GM20000 (cell line): Measurements from ENCODE around the gene PLOD3.

ENCODE experiments used
- DNase-seq: peaks from one replicate; pipeline ENCODE4 v3.0.0; 2012; ENCODE audit warnings: low spot score
- TF ChIP-seq, protein P1 (sequence below): IDR thresholded peaks from 2 replicates; pipeline ENCODE4 v1.5.1; 2012; ENCODE audit warnings: mild to moderate bottlenecking, control low read depth; ENCODE audit errors: extremely low read depth, missing control alignments

Gene PLOD3

DNA sequence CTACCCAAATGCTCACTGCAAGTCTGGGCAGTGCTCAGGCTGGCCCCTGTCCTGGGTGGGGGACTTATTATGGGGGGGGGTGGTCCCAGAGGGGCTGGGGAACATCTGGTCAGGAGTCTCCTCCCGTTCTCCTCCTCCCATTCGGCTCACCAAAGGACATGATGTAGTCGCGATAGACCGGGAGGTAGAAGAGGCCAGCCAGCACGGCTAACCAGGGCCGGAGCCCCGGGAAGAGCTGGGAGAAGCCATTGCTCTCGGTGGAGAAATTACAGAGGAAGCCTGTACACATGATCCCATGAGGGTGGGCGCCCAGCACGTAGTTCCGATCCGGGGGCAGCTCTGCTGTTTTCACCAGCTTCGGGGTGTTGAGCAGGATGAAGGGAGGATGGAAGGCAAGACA is 18.9 kb downstream of the PLOD3 start:
- no peak for DNase-seq
- TF ChIP-seq, protein P1, sequence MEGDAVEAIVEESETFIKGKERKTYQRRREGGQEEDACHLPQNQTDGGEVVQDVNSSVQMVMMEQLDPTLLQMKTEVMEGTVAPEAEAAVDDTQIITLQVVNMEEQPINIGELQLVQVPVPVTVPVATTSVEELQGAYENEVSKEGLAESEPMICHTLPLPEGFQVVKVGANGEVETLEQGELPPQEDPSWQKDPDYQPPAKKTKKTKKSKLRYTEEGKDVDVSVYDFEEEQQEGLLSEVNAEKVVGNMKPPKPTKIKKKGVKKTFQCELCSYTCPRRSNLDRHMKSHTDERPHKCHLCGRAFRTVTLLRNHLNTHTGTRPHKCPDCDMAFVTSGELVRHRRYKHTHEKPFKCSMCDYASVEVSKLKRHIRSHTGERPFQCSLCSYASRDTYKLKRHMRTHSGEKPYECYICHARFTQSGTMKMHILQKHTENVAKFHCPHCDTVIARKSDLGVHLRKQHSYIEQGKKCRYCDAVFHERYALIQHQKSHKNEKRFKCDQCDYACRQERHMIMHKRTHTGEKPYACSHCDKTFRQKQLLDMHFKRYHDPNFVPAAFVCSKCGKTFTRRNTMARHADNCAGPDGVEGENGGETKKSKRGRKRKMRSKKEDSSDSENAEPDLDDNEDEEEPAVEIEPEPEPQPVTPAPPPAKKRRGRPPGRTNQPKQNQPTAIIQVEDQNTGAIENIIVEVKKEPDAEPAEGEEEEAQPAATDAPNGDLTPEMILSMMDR: no peak

DNA sequence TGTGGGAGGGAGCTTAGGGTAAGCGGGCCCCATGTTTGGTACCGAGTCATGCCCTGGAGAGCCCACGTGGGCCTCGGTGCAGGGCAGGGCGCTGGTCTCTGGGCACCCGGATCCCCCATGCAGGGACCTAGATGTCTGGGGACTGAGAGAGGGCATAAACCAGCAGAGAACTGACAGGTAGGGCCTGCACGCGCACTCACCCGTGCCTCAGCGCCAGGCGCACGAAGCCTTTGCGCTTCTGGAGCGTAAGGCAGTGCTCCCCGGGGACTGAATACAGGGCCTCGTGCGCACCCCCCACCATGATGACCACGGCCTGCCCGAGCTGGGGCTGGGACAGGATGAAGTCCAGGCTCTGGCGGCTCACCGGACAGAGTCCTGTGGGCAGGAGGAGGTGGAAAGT is 19.4 kb downstream of the PLOD3 start:
- TF ChIP-seq, protein P1: no peak

DNA sequence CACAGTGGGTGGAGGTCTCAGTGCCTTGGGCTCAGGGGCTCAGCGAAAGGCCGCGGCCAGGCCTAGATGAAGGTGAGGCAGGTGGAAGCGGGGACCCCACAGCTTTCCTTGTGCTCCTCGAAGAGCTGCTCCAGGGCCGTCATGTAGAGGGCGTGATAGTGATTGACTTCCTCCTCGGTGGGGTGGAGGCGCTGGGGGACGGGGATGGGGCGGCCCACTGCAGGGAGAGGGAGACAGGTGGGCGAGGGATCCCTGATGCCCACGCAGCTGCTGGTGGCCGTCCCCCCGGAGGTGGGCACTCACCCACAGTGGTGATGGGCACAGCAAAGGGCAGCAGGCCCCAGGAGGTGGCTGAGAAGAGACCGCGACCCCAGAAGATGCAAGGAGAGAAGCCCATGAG is 21.5 kb downstream of the PLOD3 start:
- TF ChIP-seq, protein P1: no peak
- no peak for DNase-seq

More for the DNA sequence above, 19.4 kb downstream of the PLOD3 start:
- DNase-seq: no peak

DNA sequence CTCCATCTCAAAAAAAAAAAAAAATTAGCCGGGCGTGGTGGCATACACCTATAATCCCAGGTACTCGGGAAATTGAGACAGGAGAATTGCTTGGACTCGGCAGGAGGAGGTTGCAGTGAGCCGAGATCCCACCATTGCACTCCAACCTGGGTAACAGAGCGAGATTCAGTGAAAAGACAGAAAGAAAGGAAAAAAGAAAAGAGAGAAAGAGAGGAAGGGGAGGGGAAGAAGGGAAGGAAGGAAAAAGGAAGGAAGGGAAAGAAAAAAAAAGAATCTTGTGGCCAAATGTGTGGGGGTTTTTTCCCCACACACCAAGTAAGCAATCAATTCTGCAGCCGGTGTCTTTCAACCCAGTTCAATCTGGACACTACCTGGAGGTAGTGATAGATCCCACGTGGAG is 28.3 kb downstream of the PLOD3 start:
- no peak for DNase-seq
- TF ChIP-seq, protein P1: no peak

DNA sequence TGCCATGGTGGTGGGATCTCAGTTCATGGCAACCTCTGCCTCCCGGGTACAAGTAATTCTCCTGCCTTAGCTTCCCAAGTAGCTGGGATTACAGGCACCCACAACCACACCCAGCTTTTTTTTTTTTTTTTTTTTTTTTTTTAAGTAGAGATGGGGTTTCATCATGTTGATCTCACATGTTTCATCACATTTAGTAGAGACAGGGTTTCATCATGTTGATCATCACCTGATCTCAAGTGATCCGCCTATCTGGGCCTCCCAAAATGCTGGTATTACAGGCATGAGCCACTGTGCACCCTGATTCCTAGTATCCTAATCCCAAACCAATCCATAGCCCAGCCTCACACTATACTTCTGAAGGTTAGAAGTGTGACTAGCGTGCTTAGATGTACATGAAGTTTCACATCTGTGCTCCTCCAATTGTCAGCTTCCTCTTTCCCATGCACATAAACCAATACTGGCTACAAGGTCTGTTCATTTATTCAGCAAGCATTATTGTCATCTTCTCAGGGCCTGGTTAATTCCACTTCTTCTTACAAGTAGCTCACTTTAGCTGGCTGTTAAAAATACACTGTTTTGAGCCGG is 30.4 kb downstream of the PLOD3 start:
- no peak for DNase-seq
- TF ChIP-seq, protein P1: no peak

DNA sequence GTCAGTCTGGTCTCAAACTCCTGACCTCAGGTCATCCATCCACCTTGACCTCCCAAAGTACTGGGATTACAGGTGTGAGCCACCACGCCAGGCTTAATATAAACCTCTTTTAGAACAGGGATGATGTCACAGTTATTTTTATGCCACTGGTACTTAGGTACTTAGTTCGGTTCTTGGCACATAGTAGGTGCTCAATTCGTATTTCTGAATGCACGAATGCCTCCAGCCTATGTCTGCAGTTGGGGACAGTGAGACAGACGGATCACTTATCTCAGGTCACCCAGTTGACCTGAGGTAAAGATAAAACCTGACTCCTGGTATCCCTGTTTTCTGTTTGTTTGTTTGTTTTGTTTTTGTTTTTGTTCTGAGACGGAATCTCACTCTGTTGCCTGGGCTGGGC is 31.2 kb downstream of the PLOD3 start:
- TF ChIP-seq, protein P1: no peak
- DNase-seq: no peak

DNA sequence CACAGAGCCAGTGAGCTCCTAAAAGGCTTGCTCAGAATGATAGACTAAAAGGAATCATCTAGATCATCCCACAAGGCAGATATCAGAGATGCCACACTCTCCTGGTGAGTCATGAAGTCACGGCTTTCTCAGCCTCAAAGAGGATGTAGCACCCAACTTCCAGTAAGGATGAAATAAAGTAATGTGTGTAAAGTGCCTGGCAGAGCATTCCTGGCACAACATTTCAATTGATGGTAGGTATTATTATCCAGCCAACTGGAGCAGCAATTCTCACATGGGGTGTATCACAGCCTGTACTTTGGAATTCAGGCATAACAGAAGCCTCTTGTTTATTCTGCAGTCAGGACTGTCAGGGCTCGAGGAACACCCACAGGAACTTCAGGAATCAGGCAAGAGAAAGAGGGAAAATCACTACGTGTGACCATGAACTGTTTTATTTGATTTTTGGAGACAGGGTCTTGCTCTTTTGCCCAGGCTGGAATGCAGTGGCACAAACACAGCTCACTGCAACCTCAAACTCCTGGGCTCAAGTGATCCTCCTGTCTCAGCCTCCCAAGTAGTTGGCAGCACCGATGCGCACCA is 32.0 kb downstream of the PLOD3 start:
- TF ChIP-seq, protein P1: no peak
- no peak for DNase-seq
